NCI-H2081 (cell line): ENCODE data around the gene SERPINB8.

Source experiments
- DNase-seq, 2 experiments: peaks; one replicate each; lab custom pipeline; 2025; lab: John Stamatoyannopoulos, UW

Gene SERPINB8

DNA sequence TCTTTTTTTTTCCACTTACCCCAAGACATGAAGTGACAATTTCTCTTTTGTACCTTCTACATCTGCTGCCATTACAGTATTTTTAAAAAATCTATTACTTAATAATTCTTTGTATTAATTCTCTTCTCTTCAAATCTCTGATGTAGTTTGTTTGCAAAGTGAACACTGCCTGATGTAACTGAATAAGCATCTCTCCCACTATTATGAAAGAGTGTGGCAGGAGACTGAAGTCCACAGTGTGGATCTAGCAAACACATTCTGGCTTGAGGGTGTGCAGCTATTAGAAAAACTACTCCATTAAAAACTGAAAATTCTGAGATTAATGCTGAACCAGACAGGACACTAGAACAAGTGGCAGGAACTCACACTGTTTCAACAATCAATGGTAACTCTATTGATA is 5.0 kb upstream of the SERPINB8 start:
- DNase-seq: no peak

DNA sequence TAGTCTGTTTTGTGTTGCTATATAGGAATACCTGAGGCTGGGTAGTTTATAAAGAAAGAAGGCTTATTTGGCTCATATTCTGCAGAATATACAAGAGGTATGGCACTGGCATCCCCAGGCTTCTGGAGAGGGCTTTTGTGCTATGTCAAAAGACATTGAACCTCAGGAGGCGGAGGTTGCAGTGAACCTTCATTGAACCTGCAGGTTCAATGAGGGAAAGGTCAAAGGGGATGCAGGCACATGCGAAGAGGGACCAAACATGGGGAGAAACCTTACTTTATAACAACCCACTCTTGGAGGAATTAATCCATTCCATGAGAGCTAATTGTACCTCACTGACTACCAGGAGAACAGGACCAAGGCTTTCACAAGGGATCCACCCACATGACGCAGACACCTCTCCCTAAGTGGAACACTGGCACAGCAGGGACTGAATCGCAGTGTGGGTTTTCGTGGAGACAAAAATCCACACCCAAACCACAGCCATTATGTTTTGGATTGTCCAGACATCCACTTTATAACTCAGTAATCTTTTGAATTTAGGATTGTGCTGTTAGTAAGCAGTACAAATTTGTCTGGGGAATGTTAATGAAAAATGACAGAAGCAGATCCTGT is 4.1 kb upstream of the SERPINB8 start:
- DNase-seq: no peak

DNA sequence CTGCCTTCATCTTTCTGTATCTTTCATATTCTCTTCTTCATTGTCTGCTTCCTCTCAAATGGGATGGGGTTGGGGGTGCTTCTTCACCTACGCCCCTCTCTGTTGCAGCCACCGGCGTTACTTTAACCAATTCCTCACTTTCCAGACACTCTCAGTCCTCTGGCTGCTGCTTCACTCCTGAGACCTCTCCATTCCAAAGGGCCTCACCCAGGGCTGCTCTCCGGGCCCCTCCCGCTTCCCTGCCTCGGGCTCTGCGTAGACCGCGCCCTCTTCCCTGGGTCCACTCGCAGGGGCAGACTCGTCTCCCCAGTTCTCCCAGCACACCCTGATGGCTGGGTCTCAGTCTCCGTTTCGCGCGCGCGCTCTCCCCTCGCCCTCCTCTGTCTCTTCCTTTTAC is 926 bp downstream of the SERPINB8 start:
- DNase-seq: no peak

DNA sequence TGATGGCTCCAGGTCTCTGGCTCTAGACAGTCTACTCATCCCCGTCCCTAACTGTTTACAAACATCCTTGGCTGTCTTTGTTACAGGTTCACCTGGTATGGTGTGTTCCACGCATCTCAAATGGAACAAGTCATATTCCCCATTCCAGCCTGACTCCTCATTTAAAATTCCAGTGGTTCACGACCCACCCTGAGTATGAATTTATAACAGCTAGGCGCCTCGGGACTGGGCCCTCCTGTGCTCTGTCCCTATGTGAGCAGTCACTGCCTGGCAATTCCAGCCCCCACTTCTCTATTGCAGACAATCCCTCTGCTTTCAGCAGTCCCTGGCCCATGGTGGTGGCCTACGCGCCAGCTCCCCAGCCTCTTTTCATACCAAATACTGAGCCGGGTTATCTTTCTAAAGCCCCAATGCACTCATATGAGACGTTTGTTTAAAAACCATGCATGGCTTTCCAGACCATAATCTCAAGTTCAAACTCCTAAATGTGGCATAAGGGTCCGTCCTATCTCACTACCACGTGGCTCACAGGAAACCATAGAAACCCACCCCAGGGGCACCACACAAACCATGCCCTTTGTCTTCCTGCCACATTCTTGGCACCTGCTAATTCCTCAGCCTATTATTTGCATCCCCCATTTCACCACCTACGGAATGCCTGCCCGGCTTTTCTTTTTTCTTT is 1.6 kb downstream of the SERPINB8 start:
- DNase-seq: no peak

DNA sequence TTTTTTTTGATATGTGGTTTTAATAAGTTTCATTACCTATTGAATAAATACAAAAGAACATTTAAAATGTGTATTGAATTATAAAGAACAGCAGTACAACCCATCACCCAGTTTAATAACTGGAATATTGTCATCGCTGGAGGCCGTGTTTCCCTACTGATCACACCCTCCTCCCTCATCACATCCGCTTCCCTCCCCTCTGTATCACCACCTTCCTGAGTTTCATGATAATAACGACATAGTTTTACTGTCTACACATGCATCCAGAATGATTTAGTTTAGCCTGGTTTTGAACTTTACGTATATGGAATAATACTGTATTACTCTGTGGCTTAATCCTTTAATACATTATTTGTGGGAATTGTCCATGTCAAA is 2.1 kb downstream of the SERPINB8 start:
- DNase-seq: no peak

DNA sequence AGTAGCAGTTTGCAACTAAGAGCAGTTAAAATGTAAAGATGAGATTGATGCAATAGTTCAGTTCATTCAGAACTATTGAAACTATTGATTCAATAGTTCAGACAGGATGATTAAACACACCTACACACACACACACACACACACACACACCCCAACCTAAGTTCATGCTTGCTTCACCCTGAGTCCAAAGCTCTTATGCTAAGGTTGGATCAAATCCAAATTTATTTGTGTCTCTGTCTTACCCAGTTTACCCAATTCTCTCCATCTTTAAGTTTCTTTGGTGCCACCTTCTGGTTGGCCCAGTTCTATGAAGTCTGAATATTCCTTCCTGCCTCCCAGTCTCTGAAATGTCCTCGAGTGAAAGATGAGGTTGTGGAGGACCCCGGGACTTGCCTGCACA is 5.1 kb downstream of the SERPINB8 start:
- no peak for DNase-seq

DNA sequence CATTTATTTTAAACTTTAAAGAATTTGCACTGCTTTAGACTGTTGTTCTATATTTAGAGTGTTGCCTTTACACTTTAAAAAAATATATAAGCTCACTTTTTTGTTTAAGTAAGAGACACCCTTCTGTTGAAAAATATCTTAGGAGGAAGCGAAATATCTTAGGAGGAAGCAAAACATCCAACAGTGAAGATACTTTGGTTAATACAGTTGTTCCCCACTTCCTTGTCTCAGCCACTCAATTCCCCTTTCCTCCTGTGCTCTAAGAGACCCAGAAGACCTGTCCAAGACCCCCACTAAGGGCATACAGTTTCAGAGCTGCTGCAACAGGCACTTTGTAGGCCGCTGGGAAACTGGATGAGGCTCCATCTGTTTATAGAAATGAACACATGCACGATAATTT is 5.7 kb downstream of the SERPINB8 start:
- no peak for DNase-seq

DNA sequence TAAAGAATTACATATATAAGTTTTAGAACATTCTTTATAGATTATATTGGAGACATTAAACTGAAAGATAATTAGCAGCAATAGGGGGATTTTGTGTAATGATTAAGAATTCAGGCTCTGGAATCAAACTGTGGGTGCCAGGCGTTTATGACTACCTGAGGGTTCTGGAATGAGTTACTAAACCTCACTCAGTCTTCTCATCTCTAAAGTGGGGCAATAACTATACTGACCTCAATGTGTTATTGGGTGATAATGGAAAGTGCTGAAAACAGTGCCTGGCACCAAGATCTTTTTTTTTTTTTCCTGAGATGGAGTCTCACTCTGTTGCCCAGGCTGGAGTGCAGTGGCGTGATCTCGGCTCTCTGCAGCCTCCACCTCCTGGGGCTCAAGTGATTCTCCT is 7.2 kb downstream of the SERPINB8 start:
- DNase-seq: no peak

DNA sequence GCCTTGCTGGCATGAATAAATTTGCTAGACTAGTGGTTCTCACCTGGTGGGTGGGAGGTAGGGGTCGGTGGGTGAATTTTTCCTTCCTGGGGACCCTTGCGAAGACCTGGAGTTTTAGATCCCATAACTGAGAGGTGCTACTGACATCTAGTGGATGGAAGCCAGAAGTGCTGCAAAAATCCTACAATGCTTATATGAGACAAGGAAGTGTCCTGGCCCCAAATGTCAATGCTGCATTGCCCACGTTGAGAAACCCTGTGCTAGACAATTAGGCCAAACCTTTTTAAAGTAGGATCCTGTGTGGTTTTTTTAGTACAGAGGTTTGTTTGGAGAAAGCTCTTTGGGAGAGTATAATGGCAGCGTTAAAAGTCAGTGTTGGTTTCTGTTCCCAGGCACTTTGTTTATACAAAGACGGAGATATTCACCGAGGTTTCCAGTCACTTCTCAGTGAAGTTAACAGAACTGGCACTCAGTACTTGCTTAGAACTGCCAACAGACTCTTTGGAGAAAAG is 9.6 kb downstream of the SERPINB8 start:
- DNase-seq: peak; percentile 47 to 49

DNA sequence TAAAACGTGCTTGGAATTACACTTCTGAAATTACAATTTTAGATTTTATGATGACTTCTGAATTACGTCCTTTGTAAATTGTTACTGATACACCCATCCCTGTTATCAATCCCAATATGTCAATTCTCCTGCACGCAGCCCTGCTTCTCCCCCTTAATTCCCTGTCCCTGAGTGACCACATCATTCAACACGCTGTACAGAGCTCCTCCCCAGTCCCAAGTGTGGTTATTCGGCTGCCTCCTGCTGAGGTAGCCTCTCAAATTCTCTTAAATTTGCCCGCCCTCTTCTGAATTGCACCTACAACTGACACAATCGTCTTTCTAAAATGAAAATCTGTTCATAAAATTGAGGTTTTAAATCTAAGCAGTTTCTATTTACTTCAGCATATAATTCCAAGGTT is 10.1 kb downstream of the SERPINB8 start:
- no peak for DNase-seq

DNA sequence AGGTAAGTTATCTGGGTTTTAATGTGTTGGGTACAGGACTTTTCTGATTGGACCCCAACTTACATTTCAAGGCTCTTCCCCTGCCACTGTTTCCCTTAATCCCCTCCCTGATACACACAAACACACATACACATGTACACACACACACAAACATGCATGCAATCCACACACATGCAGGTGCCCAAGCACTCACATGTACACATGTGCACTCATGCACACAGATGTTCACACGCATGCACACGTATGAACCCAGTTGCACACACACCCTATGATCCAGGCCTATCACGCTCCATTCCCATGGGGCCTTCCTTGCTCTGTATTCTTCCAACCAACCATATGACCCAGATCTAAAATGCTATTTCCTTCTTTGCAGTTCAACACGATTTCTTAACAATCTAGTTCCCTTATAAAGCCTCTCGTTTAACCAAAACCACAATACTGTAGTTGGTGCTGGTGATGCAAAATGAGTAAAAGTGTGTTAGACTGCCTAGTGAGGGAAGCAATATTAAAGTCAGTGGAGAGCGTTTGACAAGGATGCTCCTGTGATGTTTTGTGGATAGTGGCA is 11.1 kb downstream of the SERPINB8 start:
- DNase-seq: no peak

DNA sequence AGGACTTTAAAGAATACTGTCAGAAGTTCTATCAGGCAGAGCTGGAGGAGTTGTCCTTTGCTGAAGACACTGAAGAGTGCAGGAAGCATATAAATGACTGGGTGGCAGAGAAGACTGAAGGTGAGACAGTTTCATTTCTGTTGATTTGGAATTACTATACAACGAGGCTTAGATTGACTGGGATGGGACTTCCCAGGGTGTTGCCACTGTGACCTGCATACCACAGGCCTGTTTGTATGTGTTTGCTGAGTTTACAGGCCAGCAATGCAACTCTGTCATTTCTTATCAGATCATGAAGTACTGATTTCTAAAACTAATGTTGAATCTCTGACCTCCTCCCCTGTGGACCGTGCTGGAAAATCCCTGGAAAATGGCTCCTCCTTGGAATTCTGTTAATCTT is 11.8 kb downstream of the SERPINB8 start:
- DNase-seq: no peak

DNA sequence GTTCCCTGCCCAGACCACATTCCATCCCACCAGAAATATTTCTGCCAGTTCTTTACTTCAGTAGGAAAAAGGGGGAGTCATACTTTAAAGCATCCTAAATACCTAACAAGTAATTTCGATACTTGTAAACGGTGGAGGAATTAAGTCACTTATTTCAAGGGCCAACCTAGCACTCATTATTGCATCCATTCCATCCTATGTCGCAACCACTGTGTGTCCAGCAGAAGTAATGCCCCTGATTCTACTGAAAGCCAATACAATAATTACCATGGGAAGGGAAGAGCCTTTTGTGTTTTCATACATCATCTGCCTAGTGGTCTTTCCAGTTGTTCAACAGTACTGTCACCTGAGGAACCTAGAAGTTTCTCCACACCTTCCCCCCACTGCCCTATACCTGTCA is 12.5 kb downstream of the SERPINB8 start:
- no peak for DNase-seq

DNA sequence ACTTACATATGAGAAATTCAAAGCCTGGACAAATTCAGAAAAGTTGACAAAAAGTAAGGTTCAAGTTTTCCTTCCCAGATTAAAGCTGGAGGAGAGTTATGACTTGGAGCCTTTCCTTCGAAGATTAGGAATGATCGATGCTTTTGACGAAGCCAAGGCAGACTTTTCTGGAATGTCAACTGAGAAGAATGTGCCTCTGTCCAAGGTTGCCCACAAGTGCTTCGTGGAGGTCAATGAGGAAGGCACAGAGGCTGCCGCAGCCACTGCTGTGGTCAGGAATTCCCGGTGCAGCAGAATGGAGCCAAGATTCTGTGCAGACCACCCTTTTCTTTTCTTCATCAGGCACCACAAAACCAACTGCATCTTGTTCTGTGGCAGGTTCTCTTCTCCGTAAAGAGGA is 17.0 kb downstream of the SERPINB8 start:
- no peak for DNase-seq

DNA sequence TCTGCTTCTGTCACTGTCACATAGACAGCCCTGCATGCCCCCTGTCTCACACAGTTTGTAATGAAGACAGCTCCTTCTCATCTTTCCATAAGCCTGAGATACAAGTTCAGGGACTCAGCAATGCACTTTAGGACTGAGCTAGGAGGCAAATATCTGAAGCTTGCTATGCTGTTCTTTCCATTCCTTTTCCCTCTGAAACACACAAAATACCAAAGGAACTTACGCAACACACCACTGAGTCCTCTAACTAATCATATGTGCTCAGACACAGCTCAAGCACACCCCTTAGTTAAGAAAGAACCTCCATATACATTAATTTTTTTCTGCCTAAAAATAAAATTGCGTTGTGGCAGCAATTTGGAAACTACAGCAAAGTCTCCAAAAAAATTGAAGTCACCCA is 17.9 kb downstream of the SERPINB8 start:
- no peak for DNase-seq

DNA sequence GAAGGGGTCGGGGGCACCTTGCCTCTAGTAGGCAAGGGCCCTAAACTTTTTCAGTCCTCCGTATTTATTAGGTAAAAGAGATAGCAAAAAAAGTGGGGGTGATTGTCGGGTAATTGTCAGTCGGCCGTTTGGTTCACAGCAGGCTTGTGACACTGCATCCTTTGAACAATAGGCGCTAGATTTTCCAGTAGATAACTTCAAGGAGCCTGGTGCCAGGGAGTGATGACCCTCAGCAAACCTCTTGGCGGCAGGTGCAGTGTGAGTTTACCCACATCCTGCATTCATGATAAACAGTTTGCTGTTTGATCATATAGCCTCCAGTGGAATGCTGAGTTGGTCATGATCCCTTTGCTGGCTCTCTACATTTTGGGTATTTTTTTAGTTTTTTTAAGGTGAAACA is 22.9 kb downstream of the SERPINB8 start:
- DNase-seq: no peak

DNA sequence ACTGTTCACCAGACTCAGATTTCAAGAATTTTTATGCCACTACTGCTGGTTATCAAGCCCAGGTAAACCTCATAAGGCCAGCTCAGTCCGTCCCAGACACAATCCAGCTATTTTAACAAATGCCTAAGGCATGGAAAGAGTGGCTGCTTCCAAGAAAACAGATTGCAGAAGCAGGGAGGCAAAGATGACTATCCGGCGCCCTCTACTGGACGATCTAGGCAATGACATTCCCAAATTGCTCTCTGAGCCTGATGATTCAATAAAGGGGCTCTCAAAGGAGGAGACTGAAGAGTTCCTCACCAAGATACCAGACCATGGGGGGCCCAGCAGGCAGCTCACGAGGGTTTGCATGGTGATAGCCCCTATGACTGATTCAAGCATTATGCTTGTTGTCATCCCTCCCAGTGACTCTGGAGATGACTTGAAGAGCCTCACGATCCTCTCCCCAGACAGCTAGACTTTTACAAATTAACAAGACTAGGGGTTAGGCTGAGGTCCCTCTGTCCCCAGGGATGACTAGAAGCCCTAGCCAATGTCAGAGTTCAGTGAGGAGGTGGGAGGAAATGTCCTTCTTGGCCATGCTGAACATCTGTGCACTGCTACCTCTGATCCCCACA is 25.0 kb downstream of the SERPINB8 start:
- DNase-seq: no peak

DNA sequence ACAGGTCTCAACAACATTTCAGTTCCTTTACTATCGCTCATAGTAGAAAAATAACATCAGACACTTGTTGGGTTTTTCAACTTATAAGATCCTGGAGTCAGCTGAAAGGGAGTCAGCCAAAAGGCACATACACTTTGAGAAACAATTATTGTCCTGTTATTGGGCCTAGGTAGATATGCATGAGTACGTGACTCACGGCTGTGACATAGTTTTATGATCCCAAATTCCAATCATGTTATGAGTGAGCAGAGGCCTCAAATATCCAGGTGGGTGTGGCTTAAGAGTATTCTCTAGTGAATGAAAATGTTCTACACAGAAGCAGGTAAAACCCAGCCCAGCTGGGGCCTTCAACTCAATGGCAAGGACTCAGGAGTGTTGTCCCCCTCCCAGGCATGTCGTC is 27.2 kb downstream of the SERPINB8 start:
- no peak for DNase-seq

DNA sequence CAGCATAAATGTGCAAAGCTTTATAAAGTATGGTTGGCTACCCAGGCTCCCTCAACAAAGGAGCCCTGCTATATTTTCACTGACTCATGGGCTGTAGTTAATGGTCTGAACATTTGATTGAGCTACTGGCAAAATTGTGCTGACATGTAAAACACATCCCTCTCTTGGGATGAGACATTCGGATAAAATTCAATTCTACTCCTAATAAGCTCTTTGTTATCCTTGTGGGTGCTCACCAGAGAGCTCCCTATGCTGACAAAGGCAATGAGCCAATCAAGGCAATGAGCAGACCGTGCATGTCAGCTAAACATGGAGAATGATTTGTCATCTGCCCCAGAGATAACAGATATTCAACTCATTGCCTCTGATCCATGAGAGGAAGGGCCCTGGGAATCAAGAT is 27.7 kb downstream of the SERPINB8 start:
- no peak for DNase-seq

DNA sequence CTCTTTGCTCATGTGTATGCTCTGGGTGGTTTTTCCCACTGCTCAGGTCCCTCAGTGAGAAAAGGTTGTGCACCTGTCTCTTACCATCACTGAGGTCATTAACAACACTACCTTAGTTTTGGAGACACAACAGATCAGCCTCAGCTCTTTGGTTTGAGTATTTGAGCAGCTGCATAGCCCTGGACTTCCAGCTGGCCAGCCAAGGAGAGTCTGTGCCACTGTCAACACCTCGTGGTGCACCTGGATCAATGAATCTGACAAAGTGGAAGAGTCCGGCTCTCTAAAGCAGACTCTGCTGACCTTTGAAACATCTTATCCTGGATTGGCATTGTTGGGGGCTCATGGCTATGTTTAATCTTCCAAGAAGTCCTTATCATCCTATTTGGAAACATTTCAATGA is 30.0 kb downstream of the SERPINB8 start:
- no peak for DNase-seq

DNA sequence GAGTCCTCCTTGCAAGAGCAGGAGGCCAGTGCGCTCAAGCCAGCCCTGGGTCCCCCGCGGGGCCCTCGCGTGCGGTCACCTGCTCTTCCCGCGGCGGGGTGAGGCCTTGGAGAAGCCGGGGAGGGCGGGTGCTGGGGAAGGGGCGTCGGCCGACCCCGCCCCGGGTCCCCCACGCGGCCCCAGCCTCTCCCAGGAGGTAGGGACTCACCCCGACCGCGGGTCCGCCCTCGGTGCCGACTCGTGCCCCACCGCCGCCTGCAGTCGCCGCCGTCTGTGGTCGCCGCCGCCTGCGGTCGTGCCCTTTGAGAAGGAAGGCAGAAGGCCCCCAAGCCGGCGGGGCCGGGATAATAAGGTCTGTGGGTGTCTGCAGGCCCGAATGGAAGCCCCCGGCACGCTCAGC is 32.7 kb downstream of the SERPINB8 start:
- DNase-seq: no peak

DNA sequence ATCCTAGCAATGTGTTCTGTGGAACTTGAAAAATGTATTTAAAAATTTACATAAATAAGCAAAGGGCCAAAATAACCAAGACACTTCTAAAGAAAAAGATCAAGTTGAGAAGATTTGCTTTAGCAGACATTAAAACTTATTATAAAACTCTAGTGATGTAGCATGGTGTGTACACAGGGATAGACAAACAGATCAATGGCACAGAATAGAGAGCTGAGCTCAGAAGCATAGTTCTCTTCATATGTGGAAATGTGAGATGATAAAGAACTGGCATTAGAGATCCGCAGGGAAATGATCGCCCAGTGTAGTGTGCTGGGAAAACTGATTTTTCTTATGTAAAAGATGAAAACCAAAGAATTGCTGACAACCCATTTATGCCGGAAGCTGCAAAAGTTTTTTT is 39.4 kb downstream of the SERPINB8 start:
- DNase-seq: no peak

DNA sequence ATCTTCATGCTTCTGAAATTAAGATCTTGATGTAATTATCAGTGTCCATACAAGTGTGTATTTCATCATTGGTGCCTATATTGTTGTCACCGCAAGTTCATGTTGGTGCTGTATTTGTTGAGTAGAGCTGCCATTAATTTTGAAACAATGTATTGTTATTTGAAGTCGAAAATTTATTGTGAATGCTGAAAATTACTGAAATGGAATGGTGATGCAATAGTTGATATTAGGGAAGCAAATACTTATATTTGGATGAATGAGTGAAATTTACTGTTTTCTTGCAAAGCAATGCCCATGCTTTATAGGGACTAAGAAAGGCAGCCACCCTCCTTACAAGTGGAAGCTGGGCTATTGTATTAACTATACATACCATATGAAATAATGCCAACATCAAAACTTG is 41.6 kb downstream of the SERPINB8 start:
- no peak for DNase-seq
